Endothelial cell of umbilical vein (primary cell): ENCODE data around the gene AVPR2. TPM values are rescaled to one million over a fixed set of nuclear protein-coding genes. Genes with fewer than 3 reads are reported as not detected.

ENCODE experiments used
- BruUV-seq: library from RNA; stranded (reverse); fragments of 400-500 nt; replicated peaks from 2 replicates; lab custom pipeline; 2021; lab: Mats Ljungman, UMichigan
- CTCF ChIA-PET: fragments of 300-600, 350-600 bp; sonication (Branson Sonifier 250); formaldehyde crosslinking; loops from one replicate; lab custom pipeline; 2021; ENCODE audit warnings: antibody characterized with exemption, inconsistent platforms; lab: Charles Lee
- POLR2A ChIA-PET: fragments of 300-600, 350-600 bp; sonication (Branson Sonifier 250); formaldehyde crosslinking; loops from one replicate; lab custom pipeline; 2021; ENCODE audit warnings: antibody characterized with exemption, inconsistent platforms; lab: Charles Lee
- DNase-seq: peaks from one replicate; pipeline ENCODE4 v3.0.0-alpha.2; 2011; ENCODE audit warnings: low read depth, low spot score
- FAIRE-seq: peaks from 2 replicates; lab custom pipeline; 2011; peaks lifted over from hg19 to GRCh38; lab: Jason Lieb, UNC
- H2AFZ ChIP-seq: 2 replicates; pipeline ENCODE4 v1.6.0; 2012; ENCODE audit warnings: low read depth, low read length, control low read depth, inconsistent platforms
- H3K27ac ChIP-seq: 2 replicates; pipeline ENCODE4 v1.5.1; 2011; ENCODE audit warnings: low read depth, mild to moderate bottlenecking, control low read depth, low read length, moderate library complexity; ENCODE audit not compliant: insufficient read depth
- H3K27me3 ChIP-seq, 2 experiments: 2 replicates each; pipeline versions ENCODE4 v1.6.0 to v1.6.1; 2011; ENCODE audit warnings: low read length in 2 of 2, mixed read lengths in 1 of 2; ENCODE audit not compliant: control insufficient read depth in 2 of 2, insufficient read depth in 2 of 2
- H3K36me3 ChIP-seq, 2 experiments: 2 replicates in 1 of 2; 3 replicates in 1 of 2; pipeline ENCODE4 v1.5.1; 2011; ENCODE audit warnings: low read length in 2 of 2, mild to moderate bottlenecking in 1 of 2, moderate library complexity in 1 of 2; ENCODE audit not compliant: control insufficient read depth in 2 of 2, insufficient read depth in 2 of 2; ENCODE audit errors: extremely low read depth in 1 of 2
- H3K4me1 ChIP-seq: 3 replicates; pipeline ENCODE4 v1.5.1; 2011; ENCODE audit warnings: mild to moderate bottlenecking, low read length; ENCODE audit not compliant: control insufficient read depth, insufficient read depth; ENCODE audit errors: extremely low read depth
- H3K4me2 ChIP-seq: 2 replicates; pipeline ENCODE4 v1.6.1; 2011; ENCODE audit warnings: low read length, control low read depth, mixed read lengths; ENCODE audit not compliant: insufficient read depth
- H3K4me3 ChIP-seq, 3 experiments: fragments of 200-600 bp in 1 of 3; sonication (generic), shearing (Covaris generic) in 1 of 3; replicated peaks in 1 of 3; 2 replicates each; pipeline ENCODE4 v1.5.1; 2011 to 2016; ENCODE audit warnings: control low read depth in 3 of 3, low read length in 3 of 3, mild to moderate bottlenecking in 2 of 3, inconsistent platforms in 1 of 3, low read depth in 1 of 3, moderate library complexity in 1 of 3; ENCODE audit not compliant: insufficient read depth in 1 of 3
- H3K79me2 ChIP-seq: 2 replicates; pipeline ENCODE4 v1.6.0; 2012; ENCODE audit warnings: low read length, inconsistent platforms; ENCODE audit not compliant: control insufficient read depth, insufficient read depth
- H3K9ac ChIP-seq: replicated peaks from 2 replicates; pipeline ENCODE3; 2011; ENCODE audit warnings: low read length, control low read depth; ENCODE audit not compliant: insufficient read depth; ENCODE audit errors: extremely low read depth
- H3K9me1 ChIP-seq: replicated peaks from 3 replicates; pipeline ENCODE4 v1.6.0; 2011; ENCODE audit warnings: mild to moderate bottlenecking, low read length; ENCODE audit not compliant: control insufficient read depth, insufficient read depth; ENCODE audit errors: extremely low read depth
- H3K9me3 ChIP-seq: replicated peaks from 2 replicates; pipeline ENCODE4 v1.5.1; 2012; ENCODE audit warnings: low read length, inconsistent platforms; ENCODE audit not compliant: control insufficient read depth, insufficient read depth
- H4K20me1 ChIP-seq: replicated peaks from 2 replicates; pipeline ENCODE3; 2011; ENCODE audit warnings: mild to moderate bottlenecking, low read length; ENCODE audit not compliant: control insufficient read depth, insufficient read depth; ENCODE audit errors: extremely low read depth
- EZH2 ChIP-seq: IDR thresholded peaks from 2 replicates; pipeline ENCODE4 v1.6.1; 2012; ENCODE audit warnings: borderline replicate concordance, low read depth, mild to moderate bottlenecking, moderate library complexity, low read length, inconsistent platforms; ENCODE audit not compliant: severe bottlenecking
- FOS ChIP-seq: IDR thresholded peaks from 2 replicates; pipeline ENCODE4 v1.6.1; 2011; ENCODE audit warnings: mild to moderate bottlenecking, low read length, moderate library complexity, borderline replicate concordance; ENCODE audit not compliant: insufficient read depth
- GATA2 ChIP-seq: IDR thresholded peaks from 2 replicates; pipeline ENCODE4 v1.7.0; 2011; ENCODE audit warnings: low read depth, mild to moderate bottlenecking, moderate library complexity, mixed read lengths, low read length; ENCODE audit not compliant: insufficient read length, insufficient read depth
- JUN ChIP-seq: IDR thresholded peaks from 2 replicates; pipeline ENCODE4 v1.6.1; 2011; ENCODE audit warnings: borderline replicate concordance, low read depth; ENCODE audit not compliant: insufficient read length, insufficient read depth
- MYC ChIP-seq: IDR thresholded peaks from one replicate; pipeline ENCODE4 v1.6.1; 2011; ENCODE audit warnings: mild to moderate bottlenecking, low read depth, low read length
- POLR2A ChIP-seq: IDR thresholded peaks from 2 replicates; pipeline ENCODE4 v1.6.1; 2012; ENCODE audit warnings: low read depth, mild to moderate bottlenecking, control low read depth, low read length
- POLR2AphosphoS5 ChIP-seq: IDR thresholded peaks from 2 replicates; pipeline ENCODE4 v1.6.1; 2012; ENCODE audit warnings: low read depth, mild to moderate bottlenecking, control low read depth, low read length, moderate library complexity; ENCODE audit not compliant: insufficient read depth
- dilution Hi-C: fragments of 300-500 bp; cut with MboI; formaldehyde crosslinking; loops from one replicate; pipeline ENCODE4 v1.15.0; 2019; ENCODE audit warnings: low sequenced_read_pairs; ENCODE audit not compliant: extremely low pct_ligation_motif_present
- intact Hi-C: fragments of 100-400 bp; cut with micrococcal nuclease; formaldehyde crosslinking; loops from one replicate; pipeline ENCODE4 v1.10.0; 2022
- polyA plus RNA-seq, 4 experiments: library from polyadenylated mRNA; depleted of rRNA in 3 of 4; stranded (reverse) in 3 of 4; unstranded in 1 of 4; fragments of >200 nt; gene quantifications; 2 replicates each; pipeline versions ENCODE4 v1.2.1 to v1.2.3, GENCODE V29; 2011 to 2012; ENCODE audit warnings: missing spikeins in 1 of 4
- total RNA-seq: library from RNA; stranded (reverse); gene quantifications from 2 replicates; pipeline ENCODE4 v1.2.3, GENCODE V29; 2021
- TF ChIP-seq, protein P1 (sequence below): IDR thresholded peaks from 2 replicates; pipeline ENCODE4 v1.6.1; 2011; ENCODE audit not compliant: insufficient read depth, insufficient read length
- TF ChIP-seq, protein P2 (sequence below), 2 donors: IDR thresholded peaks; 1 replicate in 1 of 2; 2 replicates in 1 of 2; pipeline ENCODE4 v1.5.1; 2011; ENCODE audit warnings: low read length in 2 of 2, mild to moderate bottlenecking in 2 of 2, moderate library complexity in 2 of 2, control low read depth in 1 of 2, inconsistent platforms in 1 of 2, low read depth in 1 of 2; ENCODE audit not compliant: insufficient read depth in 1 of 2; ENCODE audit errors: extremely low read depth in 1 of 2

The AVPR2 gene
- total and polyA plus RNA-seq, 2 donors (not counting 3 experiments of a cell fraction or from before 2014, with no cell fraction given), result not detected

DNA sequence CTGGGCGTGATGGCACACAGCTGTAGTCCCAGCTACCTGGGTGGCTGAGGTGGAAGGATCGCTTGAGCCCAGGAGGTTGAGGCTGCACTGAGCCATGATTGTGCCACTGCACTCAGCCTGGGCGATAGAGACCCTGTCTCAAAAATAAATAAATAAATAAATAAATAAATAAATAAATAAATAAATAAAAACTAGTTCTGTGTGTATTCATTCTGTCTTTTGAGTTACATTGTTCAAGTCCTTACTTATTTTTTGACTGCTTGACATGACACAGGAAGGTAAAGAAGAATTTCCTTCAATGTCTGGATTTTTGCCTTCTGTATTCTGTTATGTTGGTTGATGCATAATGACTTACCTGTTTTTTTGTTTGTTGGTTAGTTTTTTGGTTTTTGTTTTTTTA is 32.6 kb downstream of the AVPR2 start:
- H3K4me1 ChIP-seq, result peaks cover 3% of the 10 kb centered on the region
- intact Hi-C loops (no loop called here), dilution Hi-C loops (no loop called here)
- no peak overlapping the region for H3K4me3 ChIP-seq
- no peak for TF ChIP-seq FOS
- TF ChIP-seq POLR2AphosphoS5, result no peak
- TF ChIP-seq GATA2, result no peak
- TF ChIP-seq, protein P1, sequence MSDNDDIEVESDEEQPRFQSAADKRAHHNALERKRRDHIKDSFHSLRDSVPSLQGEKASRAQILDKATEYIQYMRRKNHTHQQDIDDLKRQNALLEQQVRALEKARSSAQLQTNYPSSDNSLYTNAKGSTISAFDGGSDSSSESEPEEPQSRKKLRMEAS, result no peak
- no peak for TF ChIP-seq JUN
- no peak for TF ChIP-seq EZH2
- TF ChIP-seq, protein P2, sequence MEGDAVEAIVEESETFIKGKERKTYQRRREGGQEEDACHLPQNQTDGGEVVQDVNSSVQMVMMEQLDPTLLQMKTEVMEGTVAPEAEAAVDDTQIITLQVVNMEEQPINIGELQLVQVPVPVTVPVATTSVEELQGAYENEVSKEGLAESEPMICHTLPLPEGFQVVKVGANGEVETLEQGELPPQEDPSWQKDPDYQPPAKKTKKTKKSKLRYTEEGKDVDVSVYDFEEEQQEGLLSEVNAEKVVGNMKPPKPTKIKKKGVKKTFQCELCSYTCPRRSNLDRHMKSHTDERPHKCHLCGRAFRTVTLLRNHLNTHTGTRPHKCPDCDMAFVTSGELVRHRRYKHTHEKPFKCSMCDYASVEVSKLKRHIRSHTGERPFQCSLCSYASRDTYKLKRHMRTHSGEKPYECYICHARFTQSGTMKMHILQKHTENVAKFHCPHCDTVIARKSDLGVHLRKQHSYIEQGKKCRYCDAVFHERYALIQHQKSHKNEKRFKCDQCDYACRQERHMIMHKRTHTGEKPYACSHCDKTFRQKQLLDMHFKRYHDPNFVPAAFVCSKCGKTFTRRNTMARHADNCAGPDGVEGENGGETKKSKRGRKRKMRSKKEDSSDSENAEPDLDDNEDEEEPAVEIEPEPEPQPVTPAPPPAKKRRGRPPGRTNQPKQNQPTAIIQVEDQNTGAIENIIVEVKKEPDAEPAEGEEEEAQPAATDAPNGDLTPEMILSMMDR (IDR thresholded peaks at IDR 0.05; ENCODE audit: extremely low read depth in 1 of 2, insufficient read depth in 1 of 2, low read depth in 1 of 2, low read length in 2 of 2), result no peak
- TF ChIP-seq MYC, result no peak
- no peak for TF ChIP-seq POLR2A
- FAIRE-seq (no peak), DNase-seq (no peak)
- ChIA-PET POLR2A (no interaction called here), CTCF (interaction anchor here (1.5 kb wide), 2 partner anchors 8 to 14 kb away, joined by 3 to 4 read pairs; no protein-coding TSS in a partner anchor)
- H3K27ac ChIP-seq, result no peak overlapping the region
- H4K20me1 ChIP-seq, result no peaks in the 10 kb centered on the region
- no peaks in the 10 kb centered on the region for H3K9me3 ChIP-seq
- H2AFZ ChIP-seq, result no peak overlapping the region
- no peak overlapping the region for H3K4me2 ChIP-seq
- H3K9ac ChIP-seq, result no peak overlapping the region
- no peaks in the 10 kb centered on the region for H3K27me3 ChIP-seq
- H3K9me1 ChIP-seq, result no peaks in the 10 kb centered on the region
- H3K36me3 ChIP-seq, result peaks cover 0 to 2% of the 10 kb centered on the region in 2 experiments
- peaks cover 23% of the 10 kb centered on the region for H3K79me2 ChIP-seq
- BruUV-seq, result no TSS peak
